ENCODE data around the gene UBB.

- no peak for TF ChIP-seq CTCF (IDR thresholded peaks at IDR 0.05)
- no peak for TF ChIP-seq POLR2A (IDR thresholded peaks at IDR 0.05)
These were observed 34.1 kb upstream of the UBB start for GRCh38 chr17:16346721-16347271.

Measured in adrenal gland (tissue), 5 donors.